ENCODE measurements around the gene PGBD5. TPM values are rescaled to one million over a fixed set of nuclear protein-coding genes. Genes with fewer than 3 reads are reported as not detected.

Gene PGBD5
- polyA plus RNA-seq, 1 of the 3 experiments (the other 2 are of a cell fraction): 0.15 TPM

GRCh38 chr1:230383425-230383824, 42.7 kb downstream of the PGBD5 start:
- Histone ChIP-seq H3K79me2 (ENCODE audit: insufficient read depth) (no peaks in the 10 kb centered on the region), H3K36me3 (replicated peaks in 1 of 2; ENCODE audit: control insufficient read depth in 1 of 2, insufficient read depth in 2 of 2, low read length in 1 of 2) (no peaks in the 10 kb centered on the region), H3K27me3 (ENCODE audit: insufficient read depth) (no peaks in the 10 kb centered on the region), H3K9me3 (no peaks in the 10 kb centered on the region), H3K9me2 (no peaks in the 10 kb centered on the region), H3K4me3 (ENCODE audit: low read depth in 2 of 2, low read length in 1 of 2) (no peak overlapping the region), H2AFZ (ENCODE audit: low read depth) (no peak overlapping the region), H3K4me1 (ENCODE audit: control insufficient read depth in 1 of 2, insufficient read depth in 2 of 2, low read depth in 1 of 2, low read length in 1 of 2) (peaks cover 0 to 34% of the 10 kb centered on the region in 2 experiments; a peak in 2 of 4 replicates), H3K4me2 (no peak overlapping the region), H4K20me1 (ENCODE audit: insufficient read depth) (no peaks in the 10 kb centered on the region), H3K9ac (no peak overlapping the region), H3K27ac (ENCODE audit: low read depth in 2 of 2, low read length in 1 of 2) (no peak overlapping the region), H3F3A (replicated peaks; ENCODE audit: insufficient read depth) (no peaks in the 10 kb centered on the region)
- no peak for DNase-seq
- POLR2A ChIA-PET: no interaction called here
- CTCF ChIA-PET: interaction anchor here (1.4 kb wide), 1 partner anchor 73 kb away, joined by 4 read pairs; no protein-coding TSS in a partner anchor
- TF ChIP-seq ZBTB33 (IDR thresholded peaks at IDR 0.05; ENCODE audit: borderline replicate concordance, low read depth): no peak
- no peak for TF ChIP-seq GATA2 (CRISPR knock-in tag; IDR thresholded peaks at IDR 0.05)
- no peak for TF ChIP-seq CHD2 (IDR thresholded peaks at IDR 0.05; ENCODE audit: low read length, partially characterized antibody)
- TF ChIP-seq TCF12 (IDR thresholded peaks at IDR 0.05): no peak
- TF ChIP-seq USF2 (IDR thresholded peaks at IDR 0.05; ENCODE audit: borderline replicate concordance, low read depth, low read length): no peak
- no peak for TF ChIP-seq NFIC (IDR thresholded peaks at IDR 0.05; ENCODE audit: borderline replicate concordance)
- TF ChIP-seq RCOR1 (IDR thresholded peaks at IDR 0.05; ENCODE audit: low read length): no peak
- TF ChIP-seq ELF1 (IDR thresholded peaks at IDR 0.05): no peak
- no peak for TF ChIP-seq RAD21 (IDR thresholded peaks at IDR 0.05; ENCODE audit: low read length)
- no peak for TF ChIP-seq USF1 (IDR thresholded peaks at IDR 0.05; ENCODE audit: borderline replicate concordance, low read depth)
- 38% methylated on average over 5 of the region's 5 CpGs for WGBS (ENCODE audit: low lambda C conversion rate)

GRCh38 chr1:230382001-230382491, 44.1 kb downstream of the PGBD5 start:
- Histone ChIP-seq H3K27ac (ENCODE audit: low read depth in 2 of 2, low read length in 1 of 2) (peak overlapping the region in 1 of 2 experiments; percentile 86; a peak in 1 of 4 replicates), H3K9me2 (no peaks in the 10 kb centered on the region), H3K4me1 (ENCODE audit: control insufficient read depth in 1 of 2, insufficient read depth in 2 of 2, low read depth in 1 of 2, low read length in 1 of 2) (peaks cover 0 to 28% of the 10 kb centered on the region in 2 experiments; a peak in 2 of 4 replicates), H3K79me2 (ENCODE audit: insufficient read depth) (no peaks in the 10 kb centered on the region), H4K20me1 (ENCODE audit: insufficient read depth) (no peaks in the 10 kb centered on the region), H3K4me3 (ENCODE audit: low read depth in 2 of 2, low read length in 1 of 2) (no peak overlapping the region), H3K4me2 (no peak overlapping the region), H2AFZ (ENCODE audit: low read depth) (no peak overlapping the region), H3K9ac (no peak overlapping the region), H3K27me3 (ENCODE audit: insufficient read depth) (no peaks in the 10 kb centered on the region), H3F3A (replicated peaks; ENCODE audit: insufficient read depth) (no peaks in the 10 kb centered on the region), H3K36me3 (replicated peaks in 1 of 2; ENCODE audit: control insufficient read depth in 1 of 2, insufficient read depth in 2 of 2, low read length in 1 of 2) (no peaks in the 10 kb centered on the region), H3K9me3 (no peaks in the 10 kb centered on the region)
- no peak for DNase-seq
- TF ChIP-seq REST (IDR thresholded peaks at IDR 0.05; ENCODE audit: low read depth, low read length): no peak
- no peak for TF ChIP-seq USF2 (IDR thresholded peaks at IDR 0.05; ENCODE audit: borderline replicate concordance, low read depth, low read length)
- CTCF ChIA-PET: interaction anchor here (0.7 to 1.4 kb wide), 2 partner anchors 72 to 415 kb away, joined by 3 to 4 read pairs; no protein-coding TSS in a partner anchor
- whole genome bisulfite sequencing (ENCODE audit: low lambda C conversion rate): 36% methylated on average over 7 of the region's 7 CpGs
- POLR2A ChIA-PET: no interaction called here

Measured in SK-N-SH (cell line).